SK-N-MC (cell line): ENCODE data around the gene APBA2.

ENCODE experiments used
- DNase-seq: peaks from one replicate; pipeline ENCODE4 v3.0.0-alpha.2; 2011; ENCODE audit warnings: low read depth, low spot score
- H3K27ac ChIP-seq: fragments of 200-600 bp; sonication (generic); 2 replicates; pipeline ENCODE4 v1.5.1; 2016; ENCODE audit warnings: mixed run types
- H3K36me3 ChIP-seq: fragments of 200-600 bp; sonication (generic); 2 replicates; pipeline ENCODE4 v1.6.1; 2017; ENCODE audit warnings: antibody characterized with exemption, low read length, mixed read lengths; ENCODE audit not compliant: insufficient read depth
- H3K4me3 ChIP-seq: fragments of 200-600 bp; sonication (generic); 2 replicates; pipeline ENCODE4 v1.5.1; 2016
- H3K9ac ChIP-seq: fragments of 200-600 bp; sonication (generic); 2 replicates; pipeline ENCODE4 v1.8.0; 2017; ENCODE audit warnings: mixed run types, mixed read lengths; ENCODE audit not compliant: insufficient read length
- H3K9me3 ChIP-seq: fragments of 200-600 bp; sonication (generic); 2 replicates; pipeline ENCODE4 v1.6.1; 2017; ENCODE audit warnings: low read depth, mild to moderate bottlenecking, antibody characterized with exemption, low read length, moderate library complexity, mixed read lengths
- EZH2 ChIP-seq: fragments of 200-600 bp; sonication (generic); IDR thresholded peaks from one replicate; pipeline ENCODE4 v1.6.1; 2017; ENCODE audit warnings: antibody characterized with exemption
- FOXP2 ChIP-seq: optimal IDR thresholded peaks from 2 replicates; pipeline ENCODE3; 2011; ENCODE audit warnings: mild to moderate bottlenecking, moderate library complexity; ENCODE audit not compliant: insufficient read depth; ENCODE audit errors: extremely low read length, control extremely low read depth
- POLR2AphosphoS5 ChIP-seq: IDR thresholded peaks from 2 replicates; pipeline ENCODE4 v1.6.1; 2012; ENCODE audit warnings: mild to moderate bottlenecking, low read depth, low read length, borderline replicate concordance

The APBA2 gene

GRCh38 chr15:28909958-28910500 is 24.3 kb downstream of the APBA2 start:
- DNase-seq, result no peak
- no peak overlapping the region for H3K27ac ChIP-seq
- no peaks in the 10 kb centered on the region for H3K36me3 ChIP-seq

GRCh38 chr15:28911310-28911931 is 25.6 kb downstream of the APBA2 start:
- Histone ChIP-seq H3K9me3 (no peaks in the 10 kb centered on the region), H3K36me3 (no peaks in the 10 kb centered on the region), H3K4me3 (no peak overlapping the region), H3K9ac (no peak overlapping the region), H3K27ac (no peak overlapping the region)
- TF ChIP-seq FOXP2, result no peak
- TF ChIP-seq POLR2AphosphoS5, result no peak
- no peak for TF ChIP-seq EZH2
- no peak for DNase-seq

More at GRCh38 chr15:28909958-28910500, 24.3 kb downstream of the APBA2 start:
- H3K9me3 ChIP-seq, result no peaks in the 10 kb centered on the region
- TF ChIP-seq FOXP2, result no peak
- no peak for TF ChIP-seq POLR2AphosphoS5
- no peak for TF ChIP-seq EZH2
- H3K9ac ChIP-seq, result no peak overlapping the region
- no peak overlapping the region for H3K4me3 ChIP-seq

GRCh38 chr15:28912422-28912821 is 26.6 kb downstream of the APBA2 start:
- H3K9me3 ChIP-seq, result no peaks in the 10 kb centered on the region
- H3K4me3 ChIP-seq, result no peak overlapping the region
- no peak overlapping the region for H3K27ac ChIP-seq
- H3K36me3 ChIP-seq, result no peaks in the 10 kb centered on the region
- no peak for TF ChIP-seq FOXP2
- no peak for TF ChIP-seq EZH2
- no peak for TF ChIP-seq POLR2AphosphoS5
- DNase-seq, result no peak
- H3K9ac ChIP-seq, result no peak overlapping the region

GRCh38 chr15:28913171-28913765 is 27.5 kb downstream of the APBA2 start:
- no peaks in the 10 kb centered on the region for H3K9me3 ChIP-seq
- no peak for TF ChIP-seq FOXP2
- TF ChIP-seq POLR2AphosphoS5, result no peak
- TF ChIP-seq EZH2, result no peak
- H3K9ac ChIP-seq, result no peak overlapping the region
- H3K36me3 ChIP-seq, result no peaks in the 10 kb centered on the region
- H3K27ac ChIP-seq, result no peak overlapping the region
- no peak overlapping the region for H3K4me3 ChIP-seq
- no peak for DNase-seq

- no peak overlapping the region for H3K27ac ChIP-seq
- TF ChIP-seq POLR2AphosphoS5 (no peak), EZH2 (no peak), FOXP2 (no peak)
- no peaks in the 10 kb centered on the region for H3K36me3 ChIP-seq
- no peak for DNase-seq
- no peak overlapping the region for H3K9ac ChIP-seq
- H3K9me3 ChIP-seq, result no peaks in the 10 kb centered on the region
- no peak overlapping the region for H3K4me3 ChIP-seq
These were observed 28.3 kb downstream of the APBA2 start for GRCh38 chr15:28914046-28914445.

GRCh38 chr15:28914483-28915023 is 28.8 kb downstream of the APBA2 start:
- DNase-seq, result no peak
- TF ChIP-seq EZH2 (no peak), POLR2AphosphoS5 (no peak), FOXP2 (no peak)
- Histone ChIP-seq H3K27ac (no peak overlapping the region), H3K36me3 (no peaks in the 10 kb centered on the region), H3K9me3 (no peaks in the 10 kb centered on the region), H3K4me3 (no peak overlapping the region), H3K9ac (no peak overlapping the region)

GRCh38 chr15:28915041-28915810 is 29.5 kb downstream of the APBA2 start:
- no peak overlapping the region for H3K4me3 ChIP-seq
- H3K27ac ChIP-seq, result no peak overlapping the region
- H3K9me3 ChIP-seq, result no peaks in the 10 kb centered on the region
- TF ChIP-seq FOXP2, result no peak
- TF ChIP-seq POLR2AphosphoS5, result no peak
- TF ChIP-seq EZH2, result no peak
- no peaks in the 10 kb centered on the region for H3K36me3 ChIP-seq
- DNase-seq, result no peak
- no peak overlapping the region for H3K9ac ChIP-seq

- Histone ChIP-seq H3K4me3 (no peak overlapping the region), H3K27ac (no peak overlapping the region), H3K9me3 (no peaks in the 10 kb centered on the region), H3K36me3 (no peaks in the 10 kb centered on the region), H3K9ac (no peak overlapping the region)
- no peak for TF ChIP-seq FOXP2
- TF ChIP-seq EZH2, result no peak
- TF ChIP-seq POLR2AphosphoS5, result no peak
- no peak for DNase-seq
These were observed 30.2 kb downstream of the APBA2 start for GRCh38 chr15:28915935-28916334.
